ENCODE data around the gene STT3A.

The STT3A gene

GRCh38 chr11:125561924-125562323, 30.7 kb upstream of the STT3A start:
- TF ChIP-seq CTCF (IDR thresholded peaks at IDR 0.05) = no peak

- no peak for TF ChIP-seq CTCF (IDR thresholded peaks at IDR 0.05)
These were observed 30.2 kb upstream of the STT3A start for GRCh38 chr11:125562430-125562829.

- no peak for TF ChIP-seq CTCF (IDR thresholded peaks at IDR 0.05)
These were observed 28.3 kb upstream of the STT3A start for GRCh38 chr11:125564357-125564756.

- no peak for TF ChIP-seq CTCF (IDR thresholded peaks at IDR 0.05)
These were observed 26.4 kb upstream of the STT3A start for GRCh38 chr11:125566235-125566634.

GRCh38 chr11:125568970-125569914, 23.4 kb upstream of the STT3A start, which contains the start of gene EI24:
Gene EI24, plus strand, starts transcription at chr11:125569477. Its CDS starts 3,051 bp downstream, at chr11:125572528.
- TF ChIP-seq CTCF (IDR thresholded peaks at IDR 0.05) = peak; percentile 61; the same call in 1 of the 2 replicates

- TF ChIP-seq CTCF (IDR thresholded peaks at IDR 0.05) = no peak
These were observed 22.6 kb upstream of the STT3A start for GRCh38 chr11:125569915-125570621.

- TF ChIP-seq CTCF (IDR thresholded peaks at IDR 0.05) = no peak
These were observed 21.7 kb upstream of the STT3A start for GRCh38 chr11:125570952-125571351.
